ENCODE measurements around the gene PRDM16.
A peak's percentile ranks its signal among the peaks of the same experiment; 100 is the strongest.

Gene PRDM16

DNA sequence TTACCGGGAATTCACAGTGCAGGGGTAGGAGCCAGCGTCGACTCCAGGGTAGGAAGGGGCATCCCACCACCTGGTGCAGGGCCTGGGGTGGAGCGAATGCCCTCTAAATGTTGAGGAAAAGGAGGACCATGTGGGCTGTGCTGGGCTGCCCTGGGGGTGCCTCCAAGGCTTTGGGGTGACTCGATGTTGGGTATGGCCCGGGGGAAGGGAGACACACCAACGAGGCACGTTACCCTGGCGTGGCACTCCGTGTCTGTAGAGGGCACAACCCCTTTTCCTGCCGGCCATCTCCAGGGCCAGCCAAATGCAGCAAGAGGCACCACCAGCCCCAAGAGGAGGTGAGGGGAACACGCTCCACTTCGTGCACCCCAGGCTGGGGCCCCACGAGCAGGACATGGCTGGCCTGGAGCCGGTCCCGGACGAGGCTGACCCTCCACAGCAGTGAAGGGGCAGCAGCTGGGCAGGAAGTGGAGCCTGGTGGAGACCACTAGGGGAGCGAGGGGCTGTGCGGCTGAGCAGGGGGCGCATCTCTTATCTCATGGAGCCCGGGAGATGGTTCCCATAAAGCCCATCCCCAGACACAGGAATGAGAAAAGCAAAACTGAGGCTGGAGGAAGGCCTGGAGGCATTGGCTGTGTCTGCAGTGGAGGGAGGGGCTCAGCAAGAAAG is 36.5 kb upstream of the PRDM16 start:
- no peak for DNase-seq (ENCODE audit: low read depth)

DNA sequence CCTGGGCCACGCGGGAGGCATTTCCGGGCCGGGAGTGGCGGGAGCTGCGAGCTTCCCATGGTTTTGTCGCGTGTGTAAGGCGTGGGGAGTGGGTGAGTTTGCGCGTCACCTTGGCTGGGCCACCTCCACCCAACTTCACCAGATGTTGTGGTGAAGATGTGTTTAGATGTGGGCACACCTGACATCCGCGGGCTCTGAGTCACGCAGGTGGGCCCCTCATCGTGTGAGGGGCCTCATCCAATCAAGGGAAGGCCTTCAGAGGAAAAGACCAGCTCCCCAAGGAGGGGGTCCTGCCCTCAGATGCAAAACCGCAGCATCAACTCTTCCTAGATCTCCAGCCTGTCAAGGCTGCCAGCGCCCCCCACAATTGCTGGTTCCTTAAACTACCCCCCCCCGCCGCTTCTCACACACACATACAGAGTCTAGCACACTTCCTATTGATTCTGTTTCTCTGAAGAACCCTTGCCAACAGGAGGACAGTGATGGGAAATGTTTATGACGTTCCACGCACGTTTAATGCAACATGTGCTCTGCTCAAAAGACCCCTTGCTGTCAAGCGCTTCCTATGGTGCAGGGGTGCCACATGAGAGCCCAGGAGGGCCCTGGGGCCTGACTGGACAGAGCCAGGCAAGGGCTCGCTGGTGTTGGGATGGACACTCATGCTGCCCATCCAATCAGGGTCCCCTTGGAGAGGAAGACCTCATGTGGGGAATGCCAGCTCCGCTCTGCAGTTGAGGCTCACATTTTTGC is 35.8 kb upstream of the PRDM16 start:
- DNase-seq (ENCODE audit: low read depth): peak; percentile 9

DNA sequence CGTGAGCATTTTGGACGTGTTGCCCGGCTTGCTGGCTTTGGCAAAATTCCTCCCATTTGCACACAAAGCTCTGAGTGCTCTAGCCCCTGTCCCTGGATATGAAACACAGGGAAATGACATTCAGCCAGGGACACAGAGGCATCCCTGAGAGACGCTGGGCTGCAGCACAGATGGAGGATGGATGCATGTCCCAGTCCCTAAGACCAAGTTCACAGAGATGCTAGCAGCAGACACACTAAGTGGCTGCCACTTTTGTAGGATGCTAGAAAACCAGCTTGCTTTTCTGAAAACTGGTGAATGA is 35.3 kb upstream of the PRDM16 start:
- no peak for DNase-seq (ENCODE audit: low read depth)

DNA sequence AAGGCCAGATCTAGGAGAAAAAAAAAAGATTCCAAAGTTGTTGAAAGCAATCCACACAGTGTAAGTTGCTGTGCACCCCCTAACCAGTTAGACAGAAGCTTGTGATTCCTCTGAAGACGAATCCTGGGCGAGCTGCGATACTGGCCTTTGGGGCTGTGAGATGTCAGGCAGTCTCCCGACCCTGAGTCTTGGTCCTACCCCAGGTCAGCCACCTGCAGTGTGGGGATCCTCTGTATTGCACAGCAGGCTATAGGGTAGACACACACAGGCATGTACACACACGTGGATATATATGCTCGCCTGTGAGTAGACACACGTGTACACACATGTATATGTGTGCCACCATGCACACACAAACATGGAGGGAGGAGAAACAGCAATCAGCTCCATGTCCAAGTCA is 34.8 kb upstream of the PRDM16 start:
- DNase-seq (ENCODE audit: low read depth): no peak

DNA sequence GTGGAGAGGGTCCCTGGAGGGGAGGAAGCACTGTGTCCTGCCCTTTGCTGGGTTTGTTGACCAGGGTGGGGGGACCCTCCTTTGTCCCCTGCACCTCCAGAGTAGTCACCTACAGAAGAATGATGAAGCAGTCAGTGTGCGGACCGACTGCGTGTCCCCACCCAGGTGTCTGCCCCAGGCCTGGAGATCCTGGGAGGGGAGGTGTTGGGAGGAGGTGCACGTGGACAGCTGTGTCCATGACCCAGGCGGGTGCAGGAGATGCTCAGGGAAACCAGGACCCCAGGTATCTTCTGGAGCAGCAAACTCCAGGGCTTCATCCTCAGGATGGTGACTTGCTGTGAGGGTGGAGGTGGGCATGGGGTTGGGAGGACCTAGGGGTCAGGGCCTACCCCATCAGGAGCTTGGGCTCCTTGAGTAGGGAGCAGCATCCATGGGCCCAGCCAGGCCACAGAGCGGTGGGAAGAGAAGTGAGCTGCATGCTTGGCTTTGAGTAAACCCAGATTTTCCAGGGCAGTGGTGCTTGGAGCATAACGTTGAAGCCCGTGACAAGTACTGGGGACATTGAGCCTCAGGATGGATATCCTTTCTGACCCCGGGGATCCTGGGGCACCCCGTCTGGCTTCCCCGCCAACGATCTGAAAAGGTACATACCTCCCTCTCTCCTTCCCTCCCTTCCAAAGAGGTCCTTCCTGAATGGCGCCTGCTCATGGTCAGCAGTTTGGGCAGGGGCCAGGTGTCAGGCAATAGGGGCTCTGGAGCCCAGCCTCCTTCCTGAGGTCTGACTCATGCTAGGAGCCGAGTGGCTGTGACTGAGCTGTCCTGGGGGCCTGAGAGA is 34.1 kb upstream of the PRDM16 start:
- DNase-seq (ENCODE audit: low read depth): no peak

DNA sequence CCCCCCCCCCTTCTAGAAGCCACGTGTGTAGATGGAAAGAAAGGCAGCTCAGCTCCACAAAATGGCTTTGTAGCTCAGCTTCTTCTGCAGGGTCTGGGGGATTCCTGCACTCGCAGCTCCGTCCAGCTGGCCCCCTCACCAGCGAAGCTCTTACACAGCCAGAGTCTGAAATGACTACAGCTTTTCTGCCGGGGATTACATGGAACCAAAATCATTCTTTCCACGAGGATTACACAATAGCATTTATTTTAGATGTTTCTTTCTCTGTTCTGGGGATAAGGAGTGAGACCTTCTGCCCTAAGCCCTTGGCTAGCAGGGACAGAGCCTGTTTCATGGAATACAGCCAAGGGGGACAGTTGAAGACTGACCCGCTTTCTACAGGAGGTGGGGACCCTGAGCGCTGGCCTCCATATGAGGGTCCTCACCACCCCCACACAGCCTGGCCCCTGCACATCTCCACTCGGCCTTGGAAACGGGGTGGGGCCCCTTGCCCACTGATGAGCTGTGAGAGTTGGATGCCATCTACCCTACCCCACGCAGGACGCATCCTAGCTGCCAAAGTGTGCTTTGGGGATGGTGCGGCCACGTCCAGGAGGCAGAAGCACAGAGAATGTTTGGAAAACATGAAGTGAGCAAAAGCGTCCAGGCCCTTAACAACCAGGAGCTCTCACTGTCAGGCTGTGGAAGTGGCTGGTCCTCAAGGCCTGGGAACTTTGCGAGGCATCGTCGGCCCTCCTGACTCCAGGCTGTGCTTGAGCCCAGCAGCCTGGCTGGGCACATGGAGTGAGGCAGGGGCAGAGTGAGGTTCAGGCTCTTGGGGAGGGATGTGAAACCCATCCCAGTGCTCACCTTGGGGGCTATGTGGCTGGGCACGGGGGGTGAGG is 33.2 kb upstream of the PRDM16 start:
- no peak for DNase-seq (ENCODE audit: low read depth)

DNA sequence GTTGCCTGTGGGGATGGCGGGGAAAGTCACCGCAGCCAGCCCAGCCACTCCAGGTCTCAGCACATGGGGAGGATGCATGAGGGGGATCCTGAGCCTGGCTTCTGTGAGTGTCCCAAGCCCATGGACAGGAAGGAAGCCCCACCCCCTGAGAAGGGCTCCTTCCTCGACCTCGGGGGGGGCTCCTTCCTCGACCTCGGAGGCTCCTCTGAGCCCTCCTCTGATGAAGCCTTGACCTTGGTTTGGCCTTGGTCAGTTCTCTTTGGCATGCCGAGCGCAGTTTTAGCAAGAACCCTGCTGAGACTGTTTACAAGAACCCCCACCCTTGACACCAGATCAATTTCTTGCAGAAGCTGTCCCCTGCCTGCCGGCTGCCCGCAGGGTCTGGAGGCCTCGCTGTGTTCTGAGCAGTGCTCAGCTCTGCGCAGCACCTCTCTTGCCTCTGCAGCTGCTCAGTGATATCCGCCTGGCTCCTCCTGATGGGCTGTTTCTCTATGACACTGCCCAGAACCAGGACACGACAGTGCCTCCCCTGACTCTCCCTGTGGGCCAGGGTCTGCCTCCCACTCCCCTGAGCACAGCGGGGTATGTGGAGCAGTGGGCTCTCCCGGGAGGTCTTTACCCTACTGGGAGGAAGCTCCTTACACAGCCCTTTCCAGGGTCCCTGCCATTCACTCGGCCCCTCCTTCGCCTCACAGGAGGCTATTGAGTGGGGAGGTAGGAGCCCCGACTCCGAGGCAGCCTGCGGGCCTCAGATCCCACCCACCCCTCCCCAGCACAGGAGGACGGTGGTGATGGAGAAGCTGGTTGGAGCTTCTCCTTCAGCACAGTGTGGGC is 32.3 kb upstream of the PRDM16 start:
- DNase-seq (ENCODE audit: low read depth): no peak

DNA sequence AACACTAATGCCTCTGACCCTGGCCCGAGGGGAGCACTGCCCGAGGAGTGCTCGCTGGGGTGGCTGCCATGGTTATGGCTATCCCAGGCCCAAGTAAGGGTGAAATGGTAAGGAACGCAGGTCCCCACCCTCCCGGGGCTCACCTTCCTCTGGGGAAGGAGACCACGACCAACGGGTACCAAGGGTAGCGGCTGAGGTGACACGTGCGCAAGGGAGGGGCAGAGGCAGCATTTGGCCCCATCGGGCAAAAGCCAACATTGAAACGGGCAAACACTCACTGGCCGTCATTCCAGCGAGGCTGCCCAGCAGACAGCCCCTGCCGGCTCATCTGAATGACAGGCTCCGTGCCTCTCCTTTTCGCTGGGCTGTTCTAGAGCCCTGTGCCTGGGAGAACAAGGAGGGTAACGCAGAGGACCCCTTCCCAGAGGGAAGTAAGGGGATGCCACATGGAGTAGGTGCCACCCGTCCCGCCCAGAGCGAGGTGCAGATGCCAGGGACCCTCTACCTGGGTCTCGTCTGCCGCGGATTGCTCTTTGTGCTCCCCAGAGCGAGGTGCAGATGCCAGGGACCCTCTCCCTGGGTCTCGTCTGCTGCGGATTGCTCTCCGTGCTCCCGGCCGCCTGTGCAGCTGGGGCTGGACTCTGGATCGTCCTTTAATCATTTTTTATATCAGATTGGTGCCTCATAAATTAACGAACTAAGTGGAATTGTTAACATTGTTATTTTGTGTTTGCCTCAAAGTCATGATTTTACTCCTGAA is 31.5 kb upstream of the PRDM16 start:
- DNase-seq (ENCODE audit: low read depth): no peak

DNA sequence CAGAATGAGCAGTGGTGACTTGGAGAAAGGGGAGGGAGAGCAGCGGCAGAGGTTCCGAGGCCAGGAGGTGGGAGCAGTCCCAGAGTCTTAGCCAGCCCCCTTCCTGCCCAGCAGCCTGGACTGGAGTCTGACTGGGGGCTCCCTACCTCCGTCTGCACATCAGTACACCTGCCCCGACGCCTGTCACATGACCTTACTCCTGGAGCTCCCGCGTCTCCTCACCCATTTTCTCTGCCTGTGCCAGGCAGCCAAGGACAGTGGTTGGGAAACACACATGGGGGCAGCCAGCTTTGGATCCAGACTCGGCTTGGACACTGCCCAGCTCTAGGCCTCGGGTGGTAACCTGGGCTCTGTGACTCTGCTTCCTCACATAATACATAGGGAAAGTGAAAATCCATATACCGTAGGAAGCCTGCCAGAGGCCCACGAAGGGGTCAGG is 30.9 kb upstream of the PRDM16 start:
- no peak for DNase-seq (ENCODE audit: low read depth)

DNA sequence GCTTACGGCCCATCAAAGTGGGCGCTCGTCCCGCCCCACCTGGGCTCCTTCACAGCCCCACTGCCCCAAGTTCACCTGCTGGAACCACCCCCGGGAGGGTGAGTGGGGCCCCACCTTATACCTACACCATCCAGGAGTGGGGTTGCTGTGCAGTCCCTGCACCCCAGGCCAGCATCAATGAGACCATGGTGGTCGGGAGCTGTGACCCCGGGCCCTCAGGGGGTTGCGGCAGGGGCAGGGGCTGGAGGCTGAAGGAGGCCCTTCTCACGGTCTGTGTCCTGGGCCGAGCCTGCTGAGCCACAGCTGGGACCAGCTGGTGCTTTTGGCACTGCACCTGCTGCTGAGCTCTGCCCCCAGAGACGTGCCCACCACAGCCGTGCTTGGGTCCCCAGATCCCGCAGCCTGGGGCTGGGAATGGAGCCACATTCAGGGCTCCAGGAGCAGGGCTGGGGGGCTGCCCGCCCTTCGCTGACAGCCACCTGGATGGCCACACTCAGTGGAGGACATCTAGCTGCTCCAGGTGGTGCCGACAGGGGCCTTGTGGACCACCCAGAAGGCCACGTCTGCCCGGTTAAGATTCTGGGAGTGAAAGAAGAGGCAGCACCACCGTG is 30.3 kb upstream of the PRDM16 start:
- DNase-seq (ENCODE audit: low read depth): no peak

DNA sequence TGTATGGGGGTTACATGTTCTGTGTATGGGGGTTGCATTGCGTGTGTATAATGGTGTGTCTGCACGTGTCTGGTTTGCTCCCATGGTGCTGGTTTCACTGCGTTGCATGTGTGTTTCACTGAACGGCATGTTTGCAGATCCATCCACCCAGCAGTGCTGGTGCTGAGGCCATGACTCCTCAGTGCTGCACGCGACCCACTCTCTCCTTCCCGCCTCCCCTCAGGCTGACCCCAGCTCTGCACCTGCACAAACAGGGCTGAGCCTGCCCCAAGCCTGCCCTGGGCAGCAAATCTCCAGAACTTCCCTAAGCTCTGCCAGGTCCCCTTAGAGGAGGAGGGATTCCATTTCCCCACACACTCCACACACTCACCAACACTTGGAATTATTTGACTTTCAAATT is 29.0 kb upstream of the PRDM16 start:
- DNase-seq (ENCODE audit: low read depth): no peak

DNA sequence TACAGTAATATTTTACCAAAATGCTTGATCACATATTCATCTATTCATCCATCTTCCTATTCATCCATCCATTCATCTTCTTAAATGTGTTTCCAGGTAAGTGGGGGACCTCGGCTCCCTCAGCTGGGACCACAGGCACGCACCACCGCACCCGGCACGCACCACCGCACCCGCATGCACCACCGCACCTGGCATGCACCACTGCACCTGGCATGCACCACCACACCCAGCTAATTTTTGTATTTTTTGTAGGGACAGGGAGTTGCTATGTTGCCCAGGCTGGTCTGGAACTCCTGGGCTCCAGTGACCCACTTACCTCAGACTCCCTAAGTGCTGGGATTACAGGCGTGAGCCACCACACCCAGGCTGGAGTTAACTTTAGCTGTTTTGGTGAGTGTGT is 26.5 kb upstream of the PRDM16 start:
- DNase-seq (ENCODE audit: low read depth): no peak

DNA sequence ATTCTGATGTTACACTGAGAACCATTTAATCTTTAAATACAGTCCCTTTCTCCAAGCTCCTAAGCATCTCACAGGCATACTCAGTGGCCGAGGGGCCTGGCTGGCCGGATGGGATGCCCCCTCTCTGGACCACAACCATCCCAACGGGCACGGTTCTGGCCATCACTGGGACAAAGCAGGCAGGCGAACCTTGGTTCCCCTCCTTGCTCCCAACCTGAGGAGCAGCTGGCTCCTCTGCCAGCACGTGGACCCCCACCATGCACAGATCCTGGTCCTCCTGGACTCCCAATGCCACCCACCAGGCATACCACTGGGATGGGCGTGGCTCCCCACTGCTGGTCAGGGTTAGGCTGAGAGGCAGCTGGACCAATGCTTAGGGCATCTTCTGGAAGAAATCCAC is 19.8 kb upstream of the PRDM16 start:
- DNase-seq (ENCODE audit: low read depth): no peak

DNA sequence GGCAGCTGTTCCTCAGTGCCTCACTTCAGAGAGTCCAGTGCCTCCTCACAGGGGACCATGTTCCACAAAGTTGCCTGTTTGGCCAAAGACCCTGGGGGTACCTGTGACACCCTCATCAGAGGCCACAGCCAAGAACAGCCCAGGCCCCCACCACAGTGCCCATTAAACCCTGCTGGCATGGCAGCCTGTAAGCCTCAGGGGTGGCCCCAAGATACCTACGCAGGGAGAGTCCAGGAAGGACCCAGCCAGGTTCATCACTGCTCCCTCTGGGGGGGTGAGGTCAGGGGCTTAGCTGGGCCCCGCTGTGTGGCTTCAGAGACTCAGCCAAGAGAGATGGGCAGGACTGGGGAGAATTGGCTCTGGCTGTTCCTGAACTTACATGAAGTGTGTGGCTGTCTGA is 19.1 kb upstream of the PRDM16 start:
- no peak for DNase-seq (ENCODE audit: low read depth)

DNA sequence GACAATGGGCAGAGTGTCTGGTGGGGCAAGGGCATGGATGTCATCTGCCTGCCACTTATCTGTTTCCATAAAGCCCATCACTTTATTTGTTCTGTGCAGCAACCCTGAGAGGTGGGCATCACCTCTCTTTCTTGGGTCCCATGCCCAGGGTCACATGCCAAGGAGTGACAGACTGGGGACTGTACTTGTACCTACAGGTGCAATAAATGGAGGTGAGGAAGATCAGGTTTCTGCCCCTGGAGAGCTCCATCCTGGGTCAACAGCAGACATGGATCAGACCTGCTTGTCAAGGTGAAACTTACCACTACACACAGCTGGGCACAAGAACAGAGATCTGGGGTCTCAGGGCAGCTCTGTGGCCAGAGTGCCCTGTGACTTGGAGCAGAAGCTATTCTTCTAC is 18.4 kb upstream of the PRDM16 start:
- DNase-seq (ENCODE audit: low read depth): no peak

DNA sequence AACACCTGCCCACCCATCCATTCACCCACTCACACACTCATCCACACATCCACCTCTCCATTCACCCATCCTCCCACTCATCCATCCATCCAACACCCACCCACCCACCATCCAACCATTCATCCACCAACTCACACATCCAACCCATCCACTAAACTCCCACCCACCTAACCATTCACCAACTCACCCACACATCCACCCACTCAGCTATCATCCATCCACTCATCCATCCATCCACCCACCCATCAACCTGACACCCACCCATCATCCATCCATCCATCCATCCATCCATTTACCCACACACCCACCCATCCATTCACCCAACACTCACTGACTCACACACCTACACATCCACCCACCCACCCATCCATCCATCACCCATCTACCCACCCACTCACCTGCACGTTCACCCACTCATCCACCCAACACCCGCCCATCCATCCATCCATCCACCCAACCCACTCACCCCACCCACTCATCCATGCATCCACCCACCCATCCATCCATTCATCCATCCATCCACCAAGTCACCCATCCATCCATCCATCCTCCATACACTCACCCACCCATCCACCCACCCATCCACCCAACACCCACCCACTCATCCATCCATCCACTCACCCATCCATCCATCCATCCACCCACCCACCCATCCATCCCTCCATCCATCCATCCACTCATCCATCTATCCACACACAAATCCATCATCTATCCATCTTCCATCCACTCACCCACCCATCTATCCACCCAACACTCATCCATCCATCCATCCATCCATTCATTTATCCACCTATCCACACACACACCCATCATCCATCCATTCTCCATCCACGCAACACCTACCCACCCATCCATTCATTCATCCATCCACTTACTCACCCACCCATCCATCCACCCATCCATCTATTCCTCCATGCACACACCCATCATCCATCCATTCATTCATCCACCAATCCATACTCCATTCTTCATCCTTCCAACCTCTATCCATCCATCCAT is 17.4 kb upstream of the PRDM16 start:
- DNase-seq (ENCODE audit: low read depth): no peak

DNA sequence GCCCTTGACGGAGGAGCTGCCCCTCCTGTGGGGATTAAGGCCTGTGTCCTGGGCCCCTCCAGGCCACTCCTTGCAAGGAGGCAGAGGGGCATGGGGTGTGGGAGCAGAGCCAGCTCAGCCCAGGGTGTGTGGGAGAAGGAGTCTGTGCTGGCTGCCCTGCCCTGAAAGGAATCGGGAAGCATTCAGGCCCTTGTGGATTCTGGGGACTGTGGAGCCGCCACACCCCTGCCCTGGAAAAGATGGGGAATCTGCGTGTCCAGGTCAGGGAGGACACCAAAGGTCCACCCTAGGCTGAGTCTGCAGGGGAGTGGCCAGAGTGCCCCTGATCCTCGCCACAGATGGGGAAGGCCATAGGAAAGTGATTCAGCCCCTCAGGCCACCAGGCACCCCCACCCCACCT is 16.5 kb upstream of the PRDM16 start:
- no peak for DNase-seq (ENCODE audit: low read depth)

DNA sequence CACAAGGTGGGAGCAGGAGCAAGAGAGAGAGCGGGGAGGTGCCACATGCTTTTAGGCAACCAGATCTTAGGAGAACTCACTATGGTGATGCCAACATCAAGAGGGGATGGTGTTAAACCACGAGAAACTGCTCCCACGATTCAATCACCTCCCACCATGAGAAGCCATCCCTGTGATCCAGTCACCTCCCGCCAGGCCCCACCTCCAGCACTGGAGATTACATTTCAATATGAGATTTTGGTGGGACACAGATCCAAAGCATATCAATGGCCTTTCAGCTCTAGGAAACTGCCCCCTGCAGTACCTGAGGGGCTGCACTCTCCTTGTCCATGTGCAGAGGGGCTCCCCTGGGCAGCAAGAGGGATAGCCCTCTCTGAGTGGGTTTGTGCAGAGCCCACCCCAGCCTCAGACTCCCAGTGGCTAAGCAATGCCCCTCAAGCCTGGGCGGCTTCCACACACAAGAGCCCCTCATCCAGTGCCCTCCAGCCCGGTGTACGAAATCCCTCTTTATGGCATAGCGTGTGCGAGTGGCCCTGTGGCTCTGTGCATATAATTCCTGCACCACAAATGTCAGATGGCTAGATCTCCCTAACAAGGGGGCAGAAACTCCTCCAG is 15.5 kb upstream of the PRDM16 start:
- no peak for DNase-seq (ENCODE audit: low read depth)
